ENCODE data around the gene RUBCN. TPM values are rescaled to one million over a fixed set of nuclear protein-coding genes. Genes with fewer than 3 reads are reported as not detected.

RUBCN gene
- total RNA-seq (2022; extraction: Qiagen RNA extraction; ENCODE audit: low read depth): 6.3 to 10.6 TPM (median 9.7 TPM) in 5 replicates

GRCh38 chr3:197736491-197737318 lies at the start of gene RUBCN:
TSS of gene RUBCN (minus strand) at chr3:197736904. CDS start at chr3:197736719, 185 bp downstream.

GRCh38 chr3:197749601-197750395 lies 13.1 kb upstream of the RUBCN start, which contains the start of gene FYTTD1:
TSS of gene FYTTD1 (plus strand) at chr3:197749883. CDS start at chr3:197749972, 89 bp downstream.

Other genes with a start within 250 kb of the RUBCN start
- 1.3 to 4.2 TPM (median 3.0 TPM) in 5 replicates for gene BDH1, start 180.9 kb downstream of the RUBCN start, total RNA-seq (2022; extraction: Qiagen RNA extraction; ENCODE audit: low read depth)
- 26.6 to 34.2 TPM (median 27.8 TPM) in 5 replicates for gene FYTTD1, start 13.0 kb upstream of the RUBCN start, total RNA-seq (2022; extraction: Qiagen RNA extraction; ENCODE audit: low read depth)
- gene LRCH3, start 54.4 kb upstream of the RUBCN start, total RNA-seq (2022; extraction: Qiagen RNA extraction; ENCODE audit: low read depth): 8.7 to 17.6 TPM (median 15.8 TPM) in 5 replicates
- gene RPL35A, start 213.3 kb upstream of the RUBCN start, total RNA-seq (2022; extraction: Qiagen RNA extraction; ENCODE audit: low read depth): 908 to 1,407 TPM (median 1,056 TPM) in 5 replicates
- 1.7 to 2.9 TPM (median 2.2 TPM) in 5 replicates for gene LMLN, start 223.3 kb upstream of the RUBCN start, total RNA-seq (2022; extraction: Qiagen RNA extraction; ENCODE audit: low read depth)